Thyroid gland (tissue), 4 donors: ENCODE data around the gene CNMD.

Source experiments
- CTCF ChIP-seq, 6 experiments: fragments of 200-600 bp in 3 of 6; fragments of 450-650 bp in 3 of 6; sonication (generic) in 3 of 6; IDR thresholded peaks; one replicate each; pipeline ENCODE4 v1.5.1; 2016 to 2019; ENCODE audit warnings: antibody characterized with exemption in 6 of 6, mild to moderate bottlenecking in 2 of 6, inconsistent platforms in 1 of 6, moderate library complexity in 1 of 6
- POLR2A ChIP-seq, 2 donors: fragments of 450-650 bp; IDR thresholded peaks; one replicate each; pipeline ENCODE4 v1.6.1; 2017; ENCODE audit warnings: antibody characterized with exemption in 2 of 2, mild to moderate bottlenecking in 2 of 2, moderate library complexity in 1 of 2

GRCh38 chr13:52659340-52659739, 80.3 kb downstream of the CNMD start:
- no peak for TF ChIP-seq CTCF (IDR thresholded peaks at IDR 0.05)
- TF ChIP-seq POLR2A (IDR thresholded peaks at IDR 0.05), result no peak
